GM23248 (cell line): Measurements from ENCODE around the gene PYY.

Experiments
- EZH2 ChIP-seq: fragments of 200-600 bp; sonication (generic); IDR thresholded peaks from 2 replicates; pipeline ENCODE4 v1.6.1; 2018; ENCODE audit warnings: antibody characterized with exemption, mild to moderate bottlenecking; ENCODE audit not compliant: insufficient read depth, poor library complexity, severe bottlenecking
- EZH2phosphoT487 ChIP-seq: fragments of 200-600 bp; sonication (generic); IDR thresholded peaks from 2 replicates; pipeline ENCODE4 v1.6.1; 2018; ENCODE audit warnings: antibody characterized with exemption, moderate library complexity, mild to moderate bottlenecking, low read depth; ENCODE audit not compliant: insufficient read depth

DNA sequence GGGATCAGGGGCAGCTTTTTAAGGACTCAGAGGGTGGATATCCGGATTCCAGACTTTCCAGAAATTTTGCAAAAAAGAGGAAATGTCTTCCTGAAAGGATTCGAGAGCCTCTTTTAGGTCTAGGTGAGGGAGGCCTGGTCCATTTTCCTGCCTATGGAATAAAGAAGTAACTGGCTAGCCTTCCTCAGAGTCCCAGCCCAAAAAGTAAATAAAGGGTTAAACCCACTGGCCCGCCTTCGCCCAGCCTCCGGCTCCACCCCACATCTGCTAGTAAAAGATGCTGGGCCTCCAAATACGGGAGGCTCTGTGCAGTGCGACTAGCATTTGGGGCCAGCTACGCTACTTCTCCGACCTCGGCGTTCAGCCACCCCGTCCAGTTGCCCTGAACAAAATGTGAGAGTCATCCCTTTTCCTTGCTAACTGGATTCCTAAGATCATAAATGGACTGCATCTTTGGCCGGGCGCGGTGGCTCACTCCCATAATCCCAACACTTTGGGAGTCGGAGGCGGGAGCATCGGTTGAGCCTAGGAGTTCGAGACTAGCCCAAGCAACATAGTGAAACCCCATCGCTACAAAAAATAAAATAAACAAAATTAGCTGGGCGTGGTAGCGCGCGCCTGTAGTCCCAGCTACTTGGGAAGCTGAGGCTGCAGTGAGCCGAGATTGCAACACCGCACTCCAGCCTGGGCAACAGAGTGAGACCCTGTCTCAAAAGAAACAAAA, 45.6 kb downstream of the PYY start:
- TF ChIP-seq EZH2, result no peak
- no peak for TF ChIP-seq EZH2phosphoT487
